NB4 (cell line): Measurements from ENCODE around the gene RBM33.

Source experiments
- DNase-seq: peaks from one replicate; pipeline ENCODE4 v3.0.0; 2010; ENCODE audit warnings: low read depth
- H3K4me3 ChIP-seq: one replicate; pipeline ENCODE4 v1.5.1; 2011; ENCODE audit warnings: mild to moderate bottlenecking, low read depth, low read length, moderate library complexity
- CTCF ChIP-seq: IDR thresholded peaks from one replicate; pipeline ENCODE4 v1.5.1; 2012; ENCODE audit warnings: low read depth, low read length
- MAX ChIP-seq: IDR thresholded peaks from 2 replicates; pipeline ENCODE4 v1.6.1; 2011; ENCODE audit warnings: low read depth, low read length
- MYC ChIP-seq: IDR thresholded peaks from 2 replicates; pipeline ENCODE4 v1.6.1; 2011; ENCODE audit warnings: low read depth, low read length
- POLR2A ChIP-seq: IDR thresholded peaks from 2 replicates; pipeline ENCODE4 v1.6.1; 2011; ENCODE audit warnings: mild to moderate bottlenecking; ENCODE audit not compliant: insufficient read length; ENCODE audit errors: extremely low read depth

Gene RBM33

GRCh38 chr7:155766966-155767916, 122.8 kb downstream of the RBM33 start:
- no peak overlapping the region for H3K4me3 ChIP-seq
- no peak for TF ChIP-seq MYC
- no peak for TF ChIP-seq MAX
- TF ChIP-seq POLR2A, result no peak
- TF ChIP-seq CTCF, result no peak
- no peak for DNase-seq

- TF ChIP-seq MAX, result no peak
- no peak for TF ChIP-seq POLR2A
- no peak for TF ChIP-seq MYC
- TF ChIP-seq CTCF, result no peak
- H3K4me3 ChIP-seq, result no peak overlapping the region
- DNase-seq, result no peak
Measured at GRCh38 chr7:155769701-155770100, 125.2 kb downstream of the RBM33 start.

- TF ChIP-seq MAX (no peak), MYC (no peak), POLR2A (no peak), CTCF (no peak)
- DNase-seq, result no peak
- no peak overlapping the region for H3K4me3 ChIP-seq
Measured at GRCh38 chr7:155770241-155770640, 125.8 kb downstream of the RBM33 start.

GRCh38 chr7:155773531-155773930, 129.1 kb downstream of the RBM33 start:
- H3K4me3 ChIP-seq, result no peak overlapping the region
- no peak for DNase-seq
- TF ChIP-seq POLR2A, result no peak
- no peak for TF ChIP-seq CTCF
- no peak for TF ChIP-seq MAX
- TF ChIP-seq MYC, result no peak

GRCh38 chr7:155774947-155775346, 130.5 kb downstream of the RBM33 start:
- TF ChIP-seq CTCF, result no peak
- TF ChIP-seq POLR2A, result no peak
- no peak for TF ChIP-seq MYC
- TF ChIP-seq MAX, result no peak
- DNase-seq, result no peak
- H3K4me3 ChIP-seq, result no peak overlapping the region
